SK-N-SH (cell line): ENCODE measurements around the gene SDR39U1. TPM values are rescaled to one million over a fixed set of nuclear protein-coding genes. Genes with fewer than 3 reads are reported as not detected.
"Not testable (repeated sequence)": the region's sequence is repeated elsewhere in the genome, so short reads cannot be mapped to it uniquely, and the experiment has no call there.

Source experiments
- CTCF ChIA-PET: fragments of 300-600, 350-600 bp; formaldehyde crosslinking; extraction: SDS; loops from one replicate; lab custom pipeline; 2021; lab: Yijun Ruan, JAX
- POLR2A ChIA-PET: fragments of 350-600 bp; sonication (Branson Sonifier 250); formaldehyde crosslinking; extraction: SDS; loops from one replicate; lab custom pipeline; 2020; ENCODE audit warnings: antibody characterized with exemption, inconsistent platforms; lab: Yijun Ruan, JAX
- DNase-seq: peaks from one replicate; pipeline ENCODE4 v3.0.0; 2012
- H2AFZ ChIP-seq: fragments of 200-600 bp; sonication (generic); 2 replicates; pipeline ENCODE4 v1.8.1; 2016; ENCODE audit warnings: antibody characterized with exemption, mild to moderate bottlenecking, low read depth
- H3F3A ChIP-seq: fragments of 200-600 bp; sonication (generic); replicated peaks from 2 replicates; pipeline ENCODE3; 2016; ENCODE audit warnings: antibody characterized with exemption, mild to moderate bottlenecking; ENCODE audit not compliant: insufficient read depth
- H3K27ac ChIP-seq, 2 experiments: fragments of 200-500 bp in 1 of 2; fragments of 200-600 bp in 1 of 2; sonication (Bioruptor generic) in 1 of 2; sonication (generic), shearing (Covaris generic) in 1 of 2; 2 replicates each; pipeline versions ENCODE4 v1.5.1 to v1.6.1; 2014 to 2016; ENCODE audit warnings: low read depth in 2 of 2, inconsistent platforms in 1 of 2, low read length in 1 of 2, mild to moderate bottlenecking in 1 of 2, mixed read lengths in 1 of 2
- H3K27me3 ChIP-seq: fragments of 200-600 bp; sonication (generic), shearing (Covaris generic); 2 replicates; pipeline ENCODE4 v1.6.1; 2016; ENCODE audit warnings: mixed run types; ENCODE audit not compliant: insufficient read depth
- H3K36me3 ChIP-seq, 2 experiments: fragments of 200-500 bp in 1 of 2; fragments of 200-600 bp in 1 of 2; sonication (Bioruptor generic) in 1 of 2; sonication (generic) in 1 of 2; replicated peaks in 1 of 2; 2 replicates each; pipeline versions ENCODE3 to v1.5.1; 2014 to 2016; ENCODE audit warnings: low read length in 1 of 2, mild to moderate bottlenecking in 1 of 2; ENCODE audit not compliant: insufficient read depth in 2 of 2, control insufficient read depth in 1 of 2
- H3K4me1 ChIP-seq, 2 experiments: fragments of 200-500 bp in 1 of 2; fragments of 200-600 bp in 1 of 2; sonication (Bioruptor generic) in 1 of 2; sonication (generic), shearing (Covaris generic) in 1 of 2; 2 replicates each; pipeline versions ENCODE4 v1.5.1 to v1.6.1; 2014 to 2016; ENCODE audit warnings: low read depth in 1 of 2, low read length in 1 of 2, mixed run types in 1 of 2; ENCODE audit not compliant: insufficient read depth in 2 of 2, control insufficient read depth in 1 of 2
- H3K4me2 ChIP-seq: fragments of 200-600 bp; sonication (generic), shearing (Covaris generic); 2 replicates; pipeline ENCODE4 v1.6.1; 2017; ENCODE audit warnings: mixed run types
- H3K4me3 ChIP-seq, 2 experiments: fragments of 200-500 bp in 1 of 2; fragments of 200-600 bp in 1 of 2; sonication (Bioruptor generic) in 1 of 2; sonication (generic), shearing (Covaris generic) in 1 of 2; 2 replicates each; pipeline versions ENCODE4 v1.5.1 to v1.8.1; 2014 to 2016; ENCODE audit warnings: low read depth in 2 of 2, inconsistent platforms in 1 of 2, low read length in 1 of 2, mild to moderate bottlenecking in 1 of 2, mixed read lengths in 1 of 2, moderate library complexity in 1 of 2
- H3K79me2 ChIP-seq: fragments of 200-600 bp; sonication (generic); 2 replicates; pipeline ENCODE4 v1.8.1; 2017; ENCODE audit warnings: mild to moderate bottlenecking; ENCODE audit not compliant: insufficient read depth
- H3K9ac ChIP-seq: fragments of 200-600 bp; sonication (generic); 2 replicates; pipeline ENCODE4 v1.6.1; 2017; ENCODE audit warnings: mixed run types
- H3K9me2 ChIP-seq: fragments of 200-600 bp; sonication (generic); 2 replicates; pipeline ENCODE4 v1.6.1; 2017; ENCODE audit warnings: mixed run types
- H3K9me3 ChIP-seq: fragments of 200-600 bp; sonication (generic); 2 replicates; pipeline ENCODE4 v1.6.1; 2017; ENCODE audit warnings: mixed run types, mild to moderate bottlenecking, moderate library complexity
- H4K20me1 ChIP-seq: fragments of 200-600 bp; sonication (generic); 2 replicates; pipeline ENCODE4 v1.6.1; 2017; ENCODE audit warnings: mild to moderate bottlenecking, mixed run types; ENCODE audit not compliant: insufficient read depth
- CHD2 ChIP-seq: fragments of 150-350 bp; IDR thresholded peaks from 2 replicates; pipeline ENCODE4 v1.6.1; 2018; ENCODE audit warnings: low read length; ENCODE audit not compliant: partially characterized antibody
- EP300 ChIP-seq, 2 experiments: IDR thresholded peaks; 2 replicates each; pipeline versions ENCODE4 v1.4.0 to v1.6.1; 2012; ENCODE audit warnings: borderline replicate concordance in 1 of 2, low read depth in 1 of 2, low read length in 1 of 2
- EZH2phosphoT487 ChIP-seq: fragments of 200-600 bp; sonication (generic); IDR thresholded peaks from 2 replicates; pipeline ENCODE4 v1.6.1; 2017; ENCODE audit warnings: low read depth, mixed run types, mild to moderate bottlenecking, antibody characterized with exemption, moderate library complexity, borderline replicate concordance
- FOXJ3 ChIP-seq: sonication (generic); formaldehyde crosslinking; IDR thresholded peaks from 2 replicates; pipeline ENCODE4 v1.5.1; 2020; ENCODE audit warnings: mild to moderate bottlenecking, missing genetic modification reagents
- FOXM1 ChIP-seq: IDR thresholded peaks from 2 replicates; pipeline ENCODE4 v1.4.0; 2012; ENCODE audit warnings: low read depth, mild to moderate bottlenecking
- JUND ChIP-seq: IDR thresholded peaks from 2 replicates; pipeline ENCODE4 v1.4.0; 2012
- NRF1 ChIP-seq: IDR thresholded peaks from 2 replicates; pipeline ENCODE4 v1.6.1; 2012; ENCODE audit warnings: low read depth, mild to moderate bottlenecking, low read length
- RAD21 ChIP-seq: IDR thresholded peaks from 2 replicates; pipeline ENCODE4 v1.6.1; 2012; ENCODE audit warnings: mild to moderate bottlenecking, low read length
- SIN3A ChIP-seq: IDR thresholded peaks from 2 replicates; pipeline ENCODE4 v1.6.1; 2012; ENCODE audit warnings: low read depth, mild to moderate bottlenecking, low read length, moderate library complexity, borderline replicate concordance
- TAF1 ChIP-seq: IDR thresholded peaks from 2 replicates; pipeline ENCODE4 v1.6.1; 2012; ENCODE audit warnings: low read depth, mild to moderate bottlenecking, low read length, moderate library complexity, borderline replicate concordance
- TCF12 ChIP-seq: IDR thresholded peaks from 2 replicates; pipeline ENCODE4 v1.4.0; 2012
- WGBS: methylation state at CpG from one replicate; pipeline ENCODE4 v1.1.6; 2017; ENCODE audit warnings: low lambda C conversion rate; 5-methylcytosine and 5-hydroxymethylcytosine counted together
- polyA plus RNA-seq, 3 experiments: library from polyadenylated mRNA; depleted of rRNA; stranded (reverse); fragments of >200 nt; gene quantifications; 2 replicates each; pipeline ENCODE4 v1.2.3, GENCODE V29; 2012
- TF ChIP-seq, protein P1 (sequence below): IDR thresholded peaks from 2 replicates; pipeline ENCODE4 v1.4.0; 2012; ENCODE audit warnings: low read depth, borderline replicate concordance
- TF ChIP-seq, protein P2 (sequence below): fragments of 200-600 bp; sonication (generic); IDR thresholded peaks from 2 replicates; pipeline ENCODE4 v1.6.1; 2017; ENCODE audit warnings: antibody characterized with exemption, mild to moderate bottlenecking, moderate library complexity
- TF ChIP-seq, protein P3 (sequence below): IDR thresholded peaks from 2 replicates; pipeline ENCODE4 v1.6.1; 2012; ENCODE audit warnings: mild to moderate bottlenecking, low read depth, low read length, moderate library complexity
- TF ChIP-seq, protein P4 (sequence below): fragments of 150-350 bp; IDR thresholded peaks from 2 replicates; pipeline ENCODE4 v1.6.1; 2017; ENCODE audit warnings: antibody characterized with exemption, low read length, low read depth, borderline replicate concordance
- TF ChIP-seq, protein P5 (sequence below): IDR thresholded peaks from 2 replicates; pipeline ENCODE4; 2012

Gene SDR39U1
- polyA plus RNA-seq, 1 of the 3 experiments (the other 2 are of a cell fraction), result 81.8 TPM

DNA sequence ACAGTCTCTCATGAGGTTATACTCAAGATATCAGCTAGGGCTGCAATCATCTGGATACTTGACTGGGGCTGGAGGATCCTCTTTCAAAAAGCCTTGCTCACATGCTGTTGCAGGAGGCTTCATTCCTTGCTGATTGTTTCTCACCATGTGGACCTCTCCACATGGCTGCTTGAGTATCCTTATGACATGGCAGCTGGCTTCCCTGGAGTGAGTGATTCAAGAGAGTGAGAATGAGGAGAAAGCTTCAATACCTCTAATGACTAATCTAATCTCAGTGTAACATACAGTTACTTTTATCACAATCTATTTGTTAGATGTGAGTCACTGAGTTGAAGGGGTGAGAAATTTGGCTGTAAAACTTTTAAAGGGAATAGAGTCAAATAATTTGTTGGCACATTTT lies 14.4 kb upstream of the SDR39U1 start:
- no peak overlapping the region for H3K27ac ChIP-seq
- no peaks in the 10 kb centered on the region for H3K79me2 ChIP-seq
- CTCF ChIA-PET, result interaction anchor here (1.1 to 1.6 kb wide), 3 partner anchors 20 to 95 kb away, joined by 3 read pairs; no protein-coding TSS in a partner anchor
- no peak overlapping the region for H2AFZ ChIP-seq
- no peaks in the 10 kb centered on the region for H3K9me2 ChIP-seq
- no peak overlapping the region for H3K4me2 ChIP-seq
- TF ChIP-seq, protein P1, sequence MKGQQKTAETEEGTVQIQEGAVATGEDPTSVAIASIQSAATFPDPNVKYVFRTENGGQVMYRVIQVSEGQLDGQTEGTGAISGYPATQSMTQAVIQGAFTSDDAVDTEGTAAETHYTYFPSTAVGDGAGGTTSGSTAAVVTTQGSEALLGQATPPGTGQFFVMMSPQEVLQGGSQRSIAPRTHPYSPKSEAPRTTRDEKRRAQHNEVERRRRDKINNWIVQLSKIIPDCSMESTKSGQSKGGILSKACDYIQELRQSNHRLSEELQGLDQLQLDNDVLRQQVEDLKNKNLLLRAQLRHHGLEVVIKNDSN, result no peak
- TF ChIP-seq, protein P2, sequence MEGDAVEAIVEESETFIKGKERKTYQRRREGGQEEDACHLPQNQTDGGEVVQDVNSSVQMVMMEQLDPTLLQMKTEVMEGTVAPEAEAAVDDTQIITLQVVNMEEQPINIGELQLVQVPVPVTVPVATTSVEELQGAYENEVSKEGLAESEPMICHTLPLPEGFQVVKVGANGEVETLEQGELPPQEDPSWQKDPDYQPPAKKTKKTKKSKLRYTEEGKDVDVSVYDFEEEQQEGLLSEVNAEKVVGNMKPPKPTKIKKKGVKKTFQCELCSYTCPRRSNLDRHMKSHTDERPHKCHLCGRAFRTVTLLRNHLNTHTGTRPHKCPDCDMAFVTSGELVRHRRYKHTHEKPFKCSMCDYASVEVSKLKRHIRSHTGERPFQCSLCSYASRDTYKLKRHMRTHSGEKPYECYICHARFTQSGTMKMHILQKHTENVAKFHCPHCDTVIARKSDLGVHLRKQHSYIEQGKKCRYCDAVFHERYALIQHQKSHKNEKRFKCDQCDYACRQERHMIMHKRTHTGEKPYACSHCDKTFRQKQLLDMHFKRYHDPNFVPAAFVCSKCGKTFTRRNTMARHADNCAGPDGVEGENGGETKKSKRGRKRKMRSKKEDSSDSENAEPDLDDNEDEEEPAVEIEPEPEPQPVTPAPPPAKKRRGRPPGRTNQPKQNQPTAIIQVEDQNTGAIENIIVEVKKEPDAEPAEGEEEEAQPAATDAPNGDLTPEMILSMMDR, result no peak
- TF ChIP-seq TCF12 (no peak), CHD2 (no peak), SIN3A (no peak), FOXJ3 (CRISPR knock-in tag) (no peak), EZH2phosphoT487 (no peak), NRF1 (no peak), TAF1 (no peak), FOXM1 (no peak), EP300 (IDR thresholded peaks at IDR 0.05; ENCODE audit: borderline replicate concordance in 1 of 2, low read depth in 1 of 2, low read length in 1 of 2) (no peak), RAD21 (no peak), JUND (no peak)
- TF ChIP-seq, protein P3, sequence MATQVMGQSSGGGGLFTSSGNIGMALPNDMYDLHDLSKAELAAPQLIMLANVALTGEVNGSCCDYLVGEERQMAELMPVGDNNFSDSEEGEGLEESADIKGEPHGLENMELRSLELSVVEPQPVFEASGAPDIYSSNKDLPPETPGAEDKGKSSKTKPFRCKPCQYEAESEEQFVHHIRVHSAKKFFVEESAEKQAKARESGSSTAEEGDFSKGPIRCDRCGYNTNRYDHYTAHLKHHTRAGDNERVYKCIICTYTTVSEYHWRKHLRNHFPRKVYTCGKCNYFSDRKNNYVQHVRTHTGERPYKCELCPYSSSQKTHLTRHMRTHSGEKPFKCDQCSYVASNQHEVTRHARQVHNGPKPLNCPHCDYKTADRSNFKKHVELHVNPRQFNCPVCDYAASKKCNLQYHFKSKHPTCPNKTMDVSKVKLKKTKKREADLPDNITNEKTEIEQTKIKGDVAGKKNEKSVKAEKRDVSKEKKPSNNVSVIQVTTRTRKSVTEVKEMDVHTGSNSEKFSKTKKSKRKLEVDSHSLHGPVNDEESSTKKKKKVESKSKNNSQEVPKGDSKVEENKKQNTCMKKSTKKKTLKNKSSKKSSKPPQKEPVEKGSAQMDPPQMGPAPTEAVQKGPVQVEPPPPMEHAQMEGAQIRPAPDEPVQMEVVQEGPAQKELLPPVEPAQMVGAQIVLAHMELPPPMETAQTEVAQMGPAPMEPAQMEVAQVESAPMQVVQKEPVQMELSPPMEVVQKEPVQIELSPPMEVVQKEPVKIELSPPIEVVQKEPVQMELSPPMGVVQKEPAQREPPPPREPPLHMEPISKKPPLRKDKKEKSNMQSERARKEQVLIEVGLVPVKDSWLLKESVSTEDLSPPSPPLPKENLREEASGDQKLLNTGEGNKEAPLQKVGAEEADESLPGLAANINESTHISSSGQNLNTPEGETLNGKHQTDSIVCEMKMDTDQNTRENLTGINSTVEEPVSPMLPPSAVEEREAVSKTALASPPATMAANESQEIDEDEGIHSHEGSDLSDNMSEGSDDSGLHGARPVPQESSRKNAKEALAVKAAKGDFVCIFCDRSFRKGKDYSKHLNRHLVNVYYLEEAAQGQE, result no peak
- TF ChIP-seq, protein P4, sequence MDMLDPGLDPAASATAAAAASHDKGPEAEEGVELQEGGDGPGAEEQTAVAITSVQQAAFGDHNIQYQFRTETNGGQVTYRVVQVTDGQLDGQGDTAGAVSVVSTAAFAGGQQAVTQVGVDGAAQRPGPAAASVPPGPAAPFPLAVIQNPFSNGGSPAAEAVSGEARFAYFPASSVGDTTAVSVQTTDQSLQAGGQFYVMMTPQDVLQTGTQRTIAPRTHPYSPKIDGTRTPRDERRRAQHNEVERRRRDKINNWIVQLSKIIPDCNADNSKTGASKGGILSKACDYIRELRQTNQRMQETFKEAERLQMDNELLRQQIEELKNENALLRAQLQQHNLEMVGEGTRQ, result no peak
- TF ChIP-seq, protein P5, sequence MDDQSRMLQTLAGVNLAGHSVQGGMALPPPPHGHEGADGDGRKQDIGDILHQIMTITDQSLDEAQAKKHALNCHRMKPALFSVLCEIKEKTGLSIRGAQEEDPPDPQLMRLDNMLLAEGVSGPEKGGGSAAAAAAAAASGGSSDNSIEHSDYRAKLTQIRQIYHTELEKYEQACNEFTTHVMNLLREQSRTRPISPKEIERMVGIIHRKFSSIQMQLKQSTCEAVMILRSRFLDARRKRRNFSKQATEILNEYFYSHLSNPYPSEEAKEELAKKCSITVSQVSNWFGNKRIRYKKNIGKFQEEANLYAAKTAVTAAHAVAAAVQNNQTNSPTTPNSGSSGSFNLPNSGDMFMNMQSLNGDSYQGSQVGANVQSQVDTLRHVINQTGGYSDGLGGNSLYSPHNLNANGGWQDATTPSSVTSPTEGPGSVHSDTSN, result no peak
- H3K9me3 ChIP-seq, result peaks cover 4% of the 10 kb centered on the region; the same call in 1 of the 2 replicates
- H3K27me3 ChIP-seq, result no peaks in the 10 kb centered on the region
- no peak overlapping the region for H3K9ac ChIP-seq
- H4K20me1 ChIP-seq, result no peaks in the 10 kb centered on the region
- POLR2A ChIA-PET, result no interaction called here
- no peaks in the 10 kb centered on the region for H3F3A ChIP-seq
- H3K4me3 ChIP-seq, result no peak overlapping the region
- no peak for DNase-seq
- H3K4me1 ChIP-seq, result no peaks in the 10 kb centered on the region
- H3K36me3 ChIP-seq, result peaks cover 0 to 9% of the 10 kb centered on the region in 2 experiments

DNA sequence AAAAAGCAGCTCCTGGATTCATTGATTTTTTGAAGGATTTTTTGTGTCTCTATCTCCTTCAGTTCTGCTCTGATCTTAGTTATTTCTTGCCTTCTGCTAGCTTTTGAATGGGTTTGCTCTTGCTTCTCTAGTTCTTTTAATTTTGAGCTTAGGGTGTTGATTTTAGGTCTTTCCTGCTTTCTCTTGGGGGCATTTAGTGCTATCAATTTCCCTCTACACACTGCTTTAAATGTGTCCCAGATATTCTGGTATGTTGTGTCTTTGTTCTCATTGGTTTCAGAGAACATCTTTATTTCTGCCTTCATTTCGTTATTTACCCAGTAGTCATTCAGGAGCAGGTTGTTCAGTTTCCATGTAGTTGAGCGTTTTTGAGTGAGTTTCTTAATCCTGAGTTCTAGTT lies 8.3 kb upstream of the SDR39U1 start:
- DNase-seq, POLR2A ChIA-PET, H3K27ac ChIP-seq, H3K9me3 ChIP-seq, H3K79me2 ChIP-seq, H3K4me1 ChIP-seq, H3K9me2 ChIP-seq, H4K20me1 ChIP-seq, H3K36me3 ChIP-seq, H3F3A ChIP-seq, H3K9ac ChIP-seq, H3K4me2 ChIP-seq, H3K4me3 ChIP-seq, H2AFZ ChIP-seq, H3K27me3 ChIP-seq: not testable (repeated sequence)
- 26% methylated on average over 2 of the region's 2 CpGs for WGBS
- CTCF ChIA-PET, result interaction anchor here (0.7 kb wide), 1 partner anchor 10 kb away, joined by 3 read pairs; no protein-coding TSS in a partner anchor
